Inflammatory macrophage (primary cell): ENCODE results near the gene RHPN2.
"Not testable (repeated sequence)": the region's sequence is repeated elsewhere in the genome, so short reads cannot be mapped to it uniquely, and the experiment has no call there.

ENCODE experiments used
- DNase-seq, 2 donors: peaks; one replicate each; pipeline ENCODE4 v3.0.0-alpha.2; 2020 to 2022

The RHPN2 gene

DNA sequence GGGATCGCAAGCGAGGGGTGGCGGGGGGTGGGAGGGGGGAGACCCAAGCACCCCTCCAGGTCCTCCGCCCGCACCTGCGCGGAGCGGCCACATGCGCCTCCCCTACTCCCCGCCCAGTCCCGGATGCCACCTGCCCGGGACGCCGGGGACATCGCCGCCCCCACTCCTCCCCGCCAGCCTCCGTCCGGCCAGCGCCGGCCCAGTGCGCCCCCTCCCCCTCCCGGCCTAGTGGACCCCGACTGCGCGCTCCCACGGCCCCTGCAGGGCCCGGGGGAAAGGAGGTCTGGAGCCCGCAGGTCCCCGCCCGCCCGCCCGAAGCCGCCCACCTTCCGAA lies 263 bp downstream of the RHPN2 start:
- no peak for DNase-seq

GRCh38 chr19:33063753-33064457 lies 783 bp downstream of the RHPN2 start:
- DNase-seq, result no peak

DNA sequence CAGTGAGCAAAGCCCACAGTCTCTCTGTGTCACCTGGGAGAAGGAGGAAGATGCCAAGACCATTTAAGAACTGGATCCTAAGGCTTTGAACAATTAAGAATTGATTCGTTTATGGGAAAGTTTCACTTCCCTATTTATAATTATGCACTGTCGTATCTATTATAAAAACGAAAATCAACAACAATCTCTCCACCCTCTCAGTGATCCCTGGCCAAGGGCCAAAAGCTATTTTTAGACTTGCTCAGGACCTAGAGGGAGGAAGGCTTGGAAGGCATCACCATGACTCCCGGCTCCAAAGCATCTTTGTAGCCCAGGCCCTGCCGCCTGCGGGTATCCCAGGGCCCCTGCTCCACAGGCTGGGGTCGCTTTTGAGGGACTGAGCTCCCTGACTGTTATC lies 1.3 kb downstream of the RHPN2 start:
- no peak for DNase-seq

DNA sequence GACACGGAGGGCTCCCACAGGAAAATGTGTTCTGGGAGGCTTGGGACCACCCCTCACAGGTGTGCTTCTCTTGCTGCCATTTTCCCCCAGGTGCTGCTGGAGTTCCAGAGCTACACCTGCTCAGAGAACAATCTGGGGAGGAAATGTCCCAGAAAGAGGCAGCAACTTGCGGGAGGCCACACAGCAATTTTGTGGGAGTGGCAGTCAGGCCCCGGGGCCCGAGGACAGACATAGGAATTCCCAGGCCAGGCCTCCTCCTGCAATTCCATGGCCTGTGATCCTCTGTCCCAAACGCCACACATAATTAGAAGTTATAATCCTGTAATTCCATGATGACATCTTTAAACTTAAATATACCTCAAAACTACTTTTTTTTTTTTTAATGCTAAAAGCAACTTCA lies 1.8 kb downstream of the RHPN2 start:
- no peak for DNase-seq

GRCh38 chr19:33060586-33060985 lies 4.1 kb downstream of the RHPN2 start:
- no peak for DNase-seq

DNA sequence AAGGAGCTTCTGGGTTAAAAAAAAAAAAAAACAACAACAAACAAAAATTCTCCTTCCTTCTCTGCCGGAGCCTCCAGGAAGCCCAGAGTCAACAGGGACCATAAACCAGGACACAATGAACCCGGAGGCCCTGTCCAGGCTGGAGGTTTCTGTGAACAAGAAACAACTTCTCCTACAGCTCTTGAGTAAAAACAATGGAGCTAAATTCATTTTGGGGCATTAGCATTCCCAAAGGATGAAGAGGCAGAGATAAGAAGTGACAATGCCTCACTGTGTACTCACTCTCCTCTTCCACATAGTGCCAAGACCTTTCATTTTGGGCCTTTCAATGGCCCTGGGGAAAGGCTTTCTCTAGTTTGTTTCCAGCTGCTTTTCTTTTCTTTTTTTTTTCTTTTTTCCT lies 9.0 kb downstream of the RHPN2 start:
- DNase-seq, result no peak

DNA sequence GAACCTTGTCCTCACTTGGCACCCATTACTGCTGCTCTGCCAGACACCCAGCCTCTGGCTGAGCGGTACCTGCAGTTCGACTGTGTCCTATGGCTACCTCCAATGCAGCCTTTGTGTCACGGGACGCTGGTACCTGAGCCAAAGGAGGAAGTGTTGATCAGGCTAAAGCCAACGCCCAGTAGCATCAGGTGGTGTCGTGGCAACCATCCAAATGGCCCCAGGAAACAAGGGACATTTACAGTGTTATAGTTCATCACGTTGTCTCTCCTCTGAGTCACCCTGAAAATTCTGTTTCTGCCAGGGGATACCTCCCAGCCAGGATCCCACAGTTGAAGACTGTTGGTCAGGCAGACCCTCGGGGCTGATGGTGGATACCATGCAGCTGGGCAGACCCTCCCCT lies 10.1 kb downstream of the RHPN2 start:
- no peak for DNase-seq

DNA sequence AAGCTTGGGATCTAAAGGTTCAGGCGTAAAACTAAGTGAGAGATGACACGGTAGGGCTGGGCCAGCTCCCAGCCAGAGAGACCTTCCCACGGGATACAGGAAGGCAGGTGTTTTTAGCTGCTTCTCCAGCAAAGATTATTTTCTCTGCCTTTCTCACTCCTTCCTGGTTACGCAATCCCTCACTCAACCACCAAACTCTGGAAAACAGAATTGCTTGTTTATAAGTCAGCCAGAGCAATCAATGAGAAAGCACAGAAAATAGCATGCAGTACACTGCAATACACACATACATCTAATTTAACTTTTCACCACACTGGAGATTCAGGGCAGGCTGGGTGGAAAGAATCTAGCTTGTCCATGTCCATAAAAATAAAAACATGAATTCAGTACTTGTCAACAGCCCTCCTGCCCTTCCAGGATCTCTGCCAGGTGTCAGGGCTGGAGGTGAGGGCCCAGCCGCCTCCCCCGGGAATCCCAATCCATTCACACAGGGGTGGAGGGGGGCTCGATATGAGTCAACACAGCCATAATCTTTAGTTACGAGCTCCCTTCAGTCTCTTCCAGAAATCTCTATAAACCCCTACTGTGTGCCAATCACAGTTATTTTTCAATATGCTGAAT lies 12.2 kb downstream of the RHPN2 start:
- DNase-seq, result no peak

DNA sequence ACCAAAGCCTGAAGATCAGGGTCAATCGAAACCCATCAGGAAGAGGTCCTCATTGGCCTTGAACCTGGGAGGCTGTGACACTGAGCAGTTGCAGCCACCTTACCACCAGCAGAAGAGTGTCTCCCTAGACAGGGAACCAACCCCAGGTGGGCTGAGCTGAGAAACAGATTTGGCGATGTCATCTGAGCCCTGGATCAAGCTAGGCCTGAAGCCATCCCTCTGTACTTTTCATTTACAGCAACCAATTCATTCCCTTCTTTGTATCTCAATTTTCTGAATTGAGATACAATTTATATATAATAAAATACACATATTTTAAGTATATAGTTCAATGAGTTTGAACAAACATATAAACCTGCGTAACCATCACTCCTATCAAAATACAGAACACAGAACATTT lies 14.6 kb downstream of the RHPN2 start:
- no peak for DNase-seq

DNA sequence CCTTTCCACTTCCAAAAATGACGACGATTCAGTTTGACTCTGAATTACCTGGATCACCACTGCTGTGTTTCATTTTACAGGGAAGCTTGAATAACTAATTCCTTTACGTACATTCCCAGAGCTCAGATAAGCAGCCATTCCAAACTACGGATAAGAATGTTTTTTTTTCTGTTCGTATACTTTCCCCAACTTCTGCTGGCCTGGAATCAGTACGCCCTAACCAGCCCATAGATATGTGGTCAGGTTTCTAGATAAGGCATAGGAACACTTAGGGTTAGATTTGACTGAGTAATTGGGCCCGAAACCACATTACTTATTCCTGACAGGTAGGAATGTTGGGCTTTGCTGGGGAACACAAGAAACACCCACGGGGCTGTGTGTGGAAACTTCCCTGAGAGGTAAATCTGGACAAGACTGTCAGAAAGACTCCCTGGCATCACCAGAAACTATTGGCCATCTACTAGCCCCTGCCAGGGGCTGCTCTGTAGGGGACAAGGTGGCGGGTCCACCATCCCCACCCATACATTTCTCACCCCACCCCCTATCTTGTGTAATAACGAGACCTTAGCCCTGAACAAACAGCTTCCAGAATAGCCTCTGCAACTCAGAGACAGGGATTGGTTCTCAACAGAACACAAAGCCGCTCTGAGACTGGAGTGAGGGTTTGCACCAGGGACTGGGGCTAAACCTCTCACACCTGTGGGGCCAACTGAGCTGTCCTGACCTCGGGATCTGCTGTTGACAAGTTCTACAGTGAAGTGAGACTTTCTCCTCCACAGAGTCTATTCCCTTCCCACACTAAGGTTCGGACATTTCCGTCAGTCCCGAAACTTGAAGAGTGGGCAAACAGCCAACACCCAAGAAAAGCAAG lies 15.6 kb downstream of the RHPN2 start:
- DNase-seq, result no peak

DNA sequence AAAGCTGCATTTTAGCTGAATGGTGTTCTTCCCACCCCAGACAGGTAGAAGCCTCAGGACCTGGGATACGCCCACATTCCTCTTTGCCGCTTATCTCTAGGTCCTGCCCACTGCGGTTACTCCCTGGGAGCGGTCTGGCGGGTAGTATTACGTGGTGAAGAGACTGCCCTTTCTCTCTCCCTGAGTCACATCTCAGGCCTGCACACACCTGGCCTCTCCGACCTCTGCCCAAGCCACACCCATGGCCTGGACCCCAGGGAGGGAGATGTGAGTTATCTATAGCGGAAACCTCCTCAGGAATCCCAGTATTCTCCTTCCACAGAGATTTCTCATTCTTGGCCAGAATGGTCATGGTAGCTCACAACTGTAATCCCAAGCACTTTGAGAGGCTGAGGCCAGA lies 17.3 kb downstream of the RHPN2 start:
- no peak for DNase-seq

GRCh38 chr19:33041828-33042160 lies 22.9 kb downstream of the RHPN2 start:
- DNase-seq, result not testable (repeated sequence)

DNA sequence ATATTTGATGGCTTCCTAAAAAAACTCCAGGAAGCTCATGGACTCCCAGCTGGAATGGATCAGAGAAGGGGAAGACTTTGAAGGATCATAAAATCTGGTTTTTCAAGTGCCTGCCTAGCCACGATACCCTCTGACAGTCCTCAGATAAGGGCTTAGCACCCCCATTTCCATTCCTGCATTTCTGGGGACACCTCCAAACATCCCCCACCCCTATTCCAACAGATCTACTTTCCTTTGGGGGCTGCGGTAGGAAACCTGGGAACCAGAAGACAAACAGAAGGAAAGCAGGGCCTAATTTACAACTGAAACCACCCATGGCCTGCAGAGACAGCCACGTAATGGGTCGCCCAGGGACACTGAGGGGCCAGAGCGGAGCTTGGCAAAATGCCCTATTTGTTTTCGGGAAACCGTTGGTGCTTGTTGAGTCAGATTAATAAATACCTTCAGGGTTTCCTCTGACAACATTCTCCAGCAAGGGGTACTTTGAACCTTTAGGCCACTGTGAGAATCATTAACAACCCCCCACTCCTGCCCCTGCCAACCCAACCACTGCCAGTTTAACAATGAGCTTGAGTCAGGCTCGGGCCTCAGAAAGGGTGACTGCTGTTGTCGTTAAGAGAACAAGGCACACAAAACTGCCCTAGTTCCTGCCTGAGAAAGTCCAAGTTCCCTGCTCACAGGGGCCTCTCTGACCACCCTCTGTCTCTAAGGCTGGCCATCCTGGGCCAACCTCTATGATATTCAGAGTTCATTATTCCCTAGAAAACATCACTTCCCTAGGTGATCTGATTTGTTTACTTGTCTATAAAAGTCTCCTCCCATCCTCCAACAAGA lies 23.5 kb downstream of the RHPN2 start:
- no peak for DNase-seq

DNA sequence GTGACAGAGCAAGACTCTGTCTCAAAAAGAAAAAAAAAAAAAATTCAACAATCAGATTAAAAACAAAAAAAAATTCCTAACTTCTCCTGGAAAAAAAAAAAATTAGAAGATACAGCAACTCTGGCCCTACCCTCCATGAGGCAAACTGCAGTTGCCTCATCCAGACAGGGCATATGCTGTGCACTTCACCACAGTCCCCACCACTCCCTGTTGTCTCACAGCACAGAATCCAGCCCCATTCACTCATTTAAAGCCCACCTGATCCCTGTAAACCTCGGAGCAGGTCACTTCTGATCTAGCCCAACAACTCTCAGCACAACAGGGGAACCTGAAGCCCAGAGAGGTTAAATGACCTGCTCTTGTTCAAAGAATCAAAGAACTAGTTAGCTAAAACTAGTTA lies 24.9 kb downstream of the RHPN2 start:
- no peak for DNase-seq

DNA sequence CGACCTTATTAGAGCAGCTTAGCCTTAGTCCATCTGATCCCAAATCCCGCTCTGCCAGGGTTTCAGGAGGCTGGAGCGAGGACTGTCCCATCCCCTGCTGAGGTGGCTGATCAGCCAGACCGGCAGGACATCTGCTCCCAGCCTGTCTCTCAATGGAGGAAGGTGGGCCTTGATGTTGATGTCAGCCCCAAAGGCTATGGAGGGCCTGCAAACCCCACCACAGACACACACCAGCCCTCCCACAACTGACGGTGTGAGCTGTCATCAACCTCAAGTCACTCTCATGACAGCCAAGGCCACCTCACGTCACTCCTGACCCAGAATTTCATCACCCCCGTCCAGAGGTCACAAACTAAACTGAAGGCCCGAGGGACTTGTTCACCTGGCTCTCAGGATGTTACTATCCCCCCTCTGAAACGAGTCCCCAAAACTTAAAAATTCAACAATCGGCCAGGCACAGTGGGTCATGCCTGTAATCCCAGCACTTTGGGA lies 25.5 kb downstream of the RHPN2 start:
- no peak for DNase-seq

DNA sequence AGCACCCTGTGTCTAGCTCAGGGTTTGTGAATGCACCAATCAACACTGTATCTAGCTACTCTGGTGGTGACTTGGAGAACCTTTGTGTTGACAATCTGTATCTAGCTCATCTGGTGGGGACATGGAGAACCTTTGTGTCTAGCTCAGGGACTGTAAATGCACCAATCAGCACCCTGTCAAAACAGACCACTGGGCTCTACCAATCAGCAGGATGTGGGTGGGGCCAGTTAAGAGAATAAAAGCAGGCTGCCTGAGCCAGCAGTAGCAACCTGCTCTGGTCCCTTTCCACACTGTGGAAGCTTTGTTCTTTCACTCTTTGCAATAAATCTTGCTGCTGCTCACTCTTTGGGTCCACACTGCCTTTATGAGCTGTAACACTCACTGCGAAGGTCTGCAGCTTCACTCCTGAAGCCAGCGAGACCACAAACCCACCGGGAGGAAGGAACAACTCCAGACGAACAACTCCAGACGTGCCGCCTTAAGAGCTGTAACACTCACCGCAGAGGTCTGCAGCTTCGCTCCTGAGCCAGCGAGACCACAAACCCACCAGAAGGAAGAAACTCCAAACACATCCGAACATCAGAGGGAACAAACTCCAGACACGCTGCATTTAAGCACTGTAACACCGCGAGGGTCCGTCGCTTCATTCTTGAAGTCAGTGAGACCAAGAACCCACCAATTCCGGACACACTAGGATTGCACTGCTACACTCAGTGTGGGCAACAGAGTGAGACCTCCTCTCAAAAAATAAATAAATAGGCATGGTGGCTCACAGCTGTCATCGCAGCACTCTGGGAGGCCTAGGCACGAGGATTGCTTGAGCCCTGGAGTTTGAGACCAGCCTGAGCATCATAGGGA lies 27.3 kb downstream of the RHPN2 start:
- DNase-seq, result not testable (repeated sequence)

- DNase-seq, result not testable (repeated sequence)
These were observed 28.1 kb downstream of the RHPN2 start for GRCh38 chr19:33036370-33037167.

- DNase-seq, result no peak
These were observed 29.2 kb downstream of the RHPN2 start for GRCh38 chr19:33035461-33035860.

DNA sequence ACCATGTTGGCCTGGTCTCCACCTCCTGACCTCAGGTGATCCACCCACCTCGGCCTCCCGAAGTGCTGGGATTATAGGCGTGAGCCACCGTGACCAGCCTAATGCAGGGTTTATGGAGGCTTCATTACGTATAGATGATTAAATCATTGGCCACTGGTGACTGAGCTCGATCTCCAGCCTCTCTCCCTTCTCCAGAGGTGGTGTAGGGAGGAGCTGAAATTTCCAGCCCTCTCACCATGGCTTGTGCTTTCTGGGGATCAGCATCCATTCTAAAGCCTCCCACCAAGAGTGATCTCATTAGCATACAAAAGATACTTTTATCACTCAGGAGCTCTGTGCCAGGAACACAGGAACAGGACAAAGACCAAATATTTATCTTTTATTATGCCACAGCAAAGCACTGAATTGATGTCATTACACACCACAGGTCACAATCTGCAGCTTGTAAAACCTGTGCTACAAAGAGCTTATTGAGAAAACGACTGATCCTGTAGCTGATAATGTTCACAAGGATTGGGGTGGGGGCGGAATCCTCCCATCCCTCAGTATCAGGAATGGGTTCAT lies 32.4 kb downstream of the RHPN2 start:
- DNase-seq, result no peak

- DNase-seq, result no peak
These were observed 34.9 kb downstream of the RHPN2 start for GRCh38 chr19:33029746-33030303.
